H1 (cell line): ENCODE results near the gene CNTF. TPM values are rescaled to one million over a fixed set of nuclear protein-coding genes. Genes with fewer than 3 reads are reported as not detected.

Source experiments
- CTCF ChIA-PET: fragments of 300-600 bp; sonication (Branson Sonifier 250); formaldehyde crosslinking; loops from one replicate; lab custom pipeline; 2021; ENCODE audit not compliant: partially characterized antibody; lab: Charles Lee
- POLR2A ChIA-PET: fragments of 300-600 bp; sonication (Branson Sonifier 250); formaldehyde crosslinking; loops from one replicate; lab custom pipeline; 2021; ENCODE audit warnings: inconsistent platforms; ENCODE audit not compliant: partially characterized antibody; lab: Charles Lee
- DNase-seq, 2 experiments: peaks; one replicate each; pipeline versions ENCODE4 v3.0.0 to v3.0.0-alpha.2; 2010 to 2022; ENCODE audit warnings: low spot score in 2 of 2, low read depth in 1 of 2, mixed read lengths in 1 of 2
- FAIRE-seq: peaks from 2 replicates; lab custom pipeline; 2011; peaks lifted over from hg19 to GRCh38; lab: Jason Lieb, UNC
- H2AFZ ChIP-seq: 2 replicates; pipeline ENCODE4 v1.8.1; 2012; ENCODE audit warnings: low read length, inconsistent platforms
- H2AK5ac ChIP-seq: 2 replicates; pipeline ENCODE4 v1.6.1; 2013; ENCODE audit warnings: low read depth, low read length
- H2BK120ac ChIP-seq: replicated peaks from 2 replicates; pipeline ENCODE3; 2013; ENCODE audit warnings: low read depth, low read length, inconsistent platforms
- H2BK12ac ChIP-seq: 2 replicates; pipeline ENCODE4 v1.6.1; 2013; ENCODE audit warnings: low read depth, low read length
- H2BK15ac ChIP-seq: 2 replicates; pipeline ENCODE4 v1.6.1; 2013; ENCODE audit warnings: low read length
- H2BK20ac ChIP-seq: 2 replicates; pipeline ENCODE4 v1.6.1; 2013; ENCODE audit warnings: low read length
- H2BK5ac ChIP-seq: 2 replicates; pipeline ENCODE4 v1.6.1; 2013; ENCODE audit warnings: low read depth, low read length
- H3K14ac ChIP-seq: 2 replicates; pipeline ENCODE4 v1.6.1; 2013; ENCODE audit warnings: inconsistent platforms; ENCODE audit not compliant: insufficient read length
- H3K18ac ChIP-seq: 2 replicates; pipeline ENCODE4 v1.6.1; 2013; ENCODE audit warnings: low read length; ENCODE audit errors: extremely low read depth
- H3K23ac ChIP-seq: 2 replicates; pipeline ENCODE4 v1.6.1; 2013; ENCODE audit warnings: inconsistent platforms; ENCODE audit not compliant: insufficient read length
- H3K23me2 ChIP-seq: 2 replicates; pipeline ENCODE4 v1.6.1; 2013; ENCODE audit warnings: low read depth, low read length
- H3K27ac ChIP-seq: 2 replicates; pipeline ENCODE4 v1.6.1; 2011; ENCODE audit warnings: low read depth, low read length, inconsistent platforms
- H3K27me3 ChIP-seq, 4 experiments: replicated peaks in 1 of 4; 1 replicate in 1 of 4; 2 replicates in 3 of 4; pipeline versions ENCODE4 v1.6.1 to v1.8.1; 2011 to 2013; ENCODE audit warnings: low read length in 3 of 4, mild to moderate bottlenecking in 3 of 4, inconsistent platforms in 2 of 4, mixed read lengths in 2 of 4, moderate library complexity in 1 of 4; ENCODE audit not compliant: control insufficient read depth in 3 of 4, insufficient read depth in 3 of 4; ENCODE audit errors: extremely low read depth in 1 of 4
- H3K36me3 ChIP-seq, 4 experiments: 2 replicates each; pipeline versions ENCODE4 v1.6.1 to v1.8.1; 2011 to 2013; ENCODE audit warnings: mild to moderate bottlenecking in 4 of 4, low read length in 3 of 4, moderate library complexity in 2 of 4, control low read depth in 1 of 4, inconsistent platforms in 1 of 4; ENCODE audit not compliant: insufficient read depth in 4 of 4, control insufficient read depth in 2 of 4
- H3K4ac ChIP-seq: replicated peaks from 2 replicates; pipeline ENCODE3; 2013; ENCODE audit warnings: low read length, low read depth, mixed read lengths, inconsistent platforms; ENCODE audit not compliant: insufficient read length
- H3K4me1 ChIP-seq, 4 experiments: replicated peaks in 1 of 4; 1 replicate in 1 of 4; 2 replicates in 3 of 4; pipeline versions ENCODE4 v1.6.1 to v1.8.1; 2011 to 2013; ENCODE audit warnings: low read length in 3 of 4, inconsistent platforms in 2 of 4, mixed read lengths in 1 of 4; ENCODE audit not compliant: insufficient read depth in 4 of 4, control insufficient read depth in 3 of 4
- H3K4me2 ChIP-seq, 2 experiments: 2 replicates each; pipeline versions ENCODE4 v1.6.1 to v1.8.1; 2011 to 2013; ENCODE audit warnings: low read depth in 2 of 2, low read length in 2 of 2, control low read depth in 1 of 2, inconsistent platforms in 1 of 2, mild to moderate bottlenecking in 1 of 2; ENCODE audit not compliant: insufficient read depth in 1 of 2
- H3K4me3 ChIP-seq, 4 experiments: fragments of 200-600, 300-600 bp in 1 of 4; sonication (generic), shearing (Covaris generic), sonication (Bioruptor Twin) in 1 of 4; 2 replicates each; pipeline versions ENCODE4 v1.5.1 to v1.8.1; 2011 to 2016; ENCODE audit warnings: low read length in 4 of 4, low read depth in 3 of 4, control low read depth in 2 of 4, inconsistent platforms in 2 of 4, mild to moderate bottlenecking in 2 of 4, mixed read lengths in 1 of 4, moderate library complexity in 1 of 4; ENCODE audit not compliant: insufficient read depth in 2 of 4; ENCODE audit errors: extremely low read depth in 1 of 4
- H3K56ac ChIP-seq: replicated peaks from 2 replicates; pipeline ENCODE3; 2013; ENCODE audit warnings: low read depth, mild to moderate bottlenecking, mixed read lengths, low read length, inconsistent platforms; ENCODE audit not compliant: insufficient read length
- H3K79me1 ChIP-seq: 2 replicates; pipeline ENCODE4 v1.6.1; 2013; ENCODE audit warnings: low read depth, low read length, control low read depth
- H3K79me2 ChIP-seq, 2 experiments: 2 replicates each; pipeline versions ENCODE4 v1.6.1 to v1.8.1; 2012 to 2013; ENCODE audit warnings: low read length in 2 of 2, mild to moderate bottlenecking in 2 of 2, inconsistent platforms in 1 of 2; ENCODE audit not compliant: insufficient read depth in 2 of 2, control insufficient read depth in 1 of 2
- H3K9ac ChIP-seq, 4 experiments: replicated peaks in 1 of 4; 1 replicate in 1 of 4; 2 replicates in 3 of 4; pipeline versions ENCODE4 v1.6.1 to v1.8.1; 2011 to 2013; ENCODE audit warnings: low read depth in 3 of 4, low read length in 3 of 4, control low read depth in 2 of 4, mild to moderate bottlenecking in 2 of 4, moderate library complexity in 2 of 4, inconsistent platforms in 1 of 4; ENCODE audit errors: extremely low read depth in 1 of 4
- H3K9me3 ChIP-seq, 2 experiments: 2 replicates each; pipeline versions ENCODE4 v1.6.1 to v1.8.1; 2012 to 2013; ENCODE audit warnings: mild to moderate bottlenecking in 2 of 2, moderate library complexity in 2 of 2, control low read depth in 1 of 2, inconsistent platforms in 1 of 2, low read depth in 1 of 2, low read length in 1 of 2, mixed read lengths in 1 of 2; ENCODE audit not compliant: insufficient read depth in 2 of 2
- H4K20me1 ChIP-seq, 2 experiments: replicated peaks in 1 of 2; 2 replicates each; pipeline versions ENCODE3 to v1.8.1; 2011 to 2013; ENCODE audit warnings: inconsistent platforms in 2 of 2, low read length in 2 of 2, mild to moderate bottlenecking in 1 of 2; ENCODE audit not compliant: insufficient read depth in 2 of 2, control insufficient read depth in 1 of 2
- H4K5ac ChIP-seq: 2 replicates; pipeline ENCODE4 v1.6.1; 2013; ENCODE audit warnings: low read length, low read depth, mixed read lengths, inconsistent platforms; ENCODE audit not compliant: insufficient read length
- H4K8ac ChIP-seq: 2 replicates; pipeline ENCODE4 v1.8.0; 2013; ENCODE audit warnings: mild to moderate bottlenecking, moderate library complexity, low read length, inconsistent platforms; ENCODE audit not compliant: insufficient read depth; ENCODE audit errors: extremely low read depth
- H4K91ac ChIP-seq: replicated peaks from 2 replicates; pipeline ENCODE3; 2013; ENCODE audit warnings: low read length, mixed read lengths, inconsistent platforms; ENCODE audit not compliant: insufficient read length
- BCL11A ChIP-seq, 2 experiments: IDR thresholded peaks; one replicate each; pipeline ENCODE4 v1.6.1; 2011; ENCODE audit warnings: low read depth in 2 of 2, low read length in 2 of 2, mild to moderate bottlenecking in 2 of 2
- JUND ChIP-seq: IDR thresholded peaks from 2 replicates; pipeline ENCODE4 v1.6.1; 2011; ENCODE audit warnings: mild to moderate bottlenecking, improper control_type of control experiment, low read length
- KDM5A ChIP-seq: fragments of 200-600 bp; IDR thresholded peaks from 2 replicates; pipeline ENCODE4 v1.7.1; 2012; ENCODE audit warnings: mild to moderate bottlenecking, low read length, inconsistent platforms, mixed read lengths
- POLR2A ChIP-seq, 2 experiments: IDR thresholded peaks; 1 replicate in 1 of 2; 2 replicates in 1 of 2; pipeline ENCODE4 v1.6.1; 2011; ENCODE audit warnings: low read depth in 2 of 2, low read length in 2 of 2, mild to moderate bottlenecking in 2 of 2; ENCODE audit errors: control extremely low read depth in 1 of 2
- RXRA ChIP-seq: IDR thresholded peaks from 2 replicates; pipeline ENCODE4 v1.6.1; 2011; ENCODE audit warnings: low read depth, mild to moderate bottlenecking, low read length, moderate library complexity; ENCODE audit not compliant: insufficient read depth
- SIRT6 ChIP-seq: IDR thresholded peaks from one replicate; pipeline ENCODE4 v1.7.1; 2012; ENCODE audit warnings: low read length, inconsistent platforms
- SIX5 ChIP-seq: IDR thresholded peaks from 2 replicates; pipeline ENCODE4 v1.6.1; 2011; ENCODE audit warnings: mild to moderate bottlenecking, low read depth, low read length
- SP1 ChIP-seq: IDR thresholded peaks from 2 replicates; pipeline ENCODE4 v1.6.1; 2011; ENCODE audit warnings: low read depth, low read length
- ZNF274 ChIP-seq: IDR thresholded peaks from 2 replicates; pipeline ENCODE4 v1.7.0; 2012; ENCODE audit warnings: low read length, borderline replicate concordance; ENCODE audit errors: extremely low read depth
- WGBS, 2 experiments: shearing (Covaris generic) in 1 of 2; methylation state at CpG; one replicate each; pipeline versions ENCODE4 v1.1.6 to v1.1.7; 2013 to 2015; ENCODE audit warnings: low lambda C conversion rate in 2 of 2, mixed read lengths in 2 of 2, inconsistent platforms in 1 of 2, low coverage in 1 of 2, missing lambda C conversion rate in 1 of 2; ENCODE audit not compliant: insufficient replicate concordance in 2 of 2, insufficient coverage in 1 of 2, insufficient read length in 1 of 2; ENCODE audit errors: extremely low coverage in 1 of 2, missing lambda C conversion rate in 1 of 2; 5-methylcytosine and 5-hydroxymethylcytosine counted together
- polyA plus RNA-seq, 7 experiments: library from polyadenylated mRNA; depleted of rRNA in 3 of 7; stranded (reverse) in 5 of 7; unstranded in 2 of 7; fragments of >200 nt in 5 of 7; fragments of 200-250 nt in 2 of 7; gene quantifications; 1 replicate in 5 of 7; 2 replicates in 1 of 7; 4 replicates in 1 of 7; pipeline versions ENCODE4 v1.2.1 to v1.2.3, GENCODE V29; 2011 to 2013; ENCODE audit warnings: missing spikeins in 2 of 7, mixed read lengths in 2 of 7
- total RNA-seq: library from RNA; stranded (reverse); fragmentation: NEBNext Ultra II Directional; extraction: Animal tissue kit (Norgen Biotek cat#: 25700); gene quantifications from 2 replicates; pipeline ENCODE4 v1.2.1, GENCODE V29; 2021
- TF ChIP-seq, protein P1 (sequence below), 3 experiments: IDR thresholded peaks; 1 replicate in 2 of 3; 2 replicates in 1 of 3; pipeline versions ENCODE4 v1.5.1 to v1.6.1; 2011; ENCODE audit warnings: low read length in 3 of 3, mild to moderate bottlenecking in 3 of 3, inconsistent platforms in 2 of 3, low read depth in 1 of 3, moderate library complexity in 1 of 3; ENCODE audit not compliant: insufficient read depth in 1 of 3; ENCODE audit errors: control extremely low read depth in 1 of 3

CNTF gene
- total and polyA plus RNA-seq, 2 of the 8 experiments (the other 6 are each of a cell fraction or from before 2014, with no cell fraction given) = 0.41 to 1.5 TPM

- Histone ChIP-seq H3K9ac (peak within 1 kb of the TSS; percentile 91 to 100 (median 100)), H4K20me1 (peaks cover 0 to 3% of the 10 kb centered on the region in 2 experiments), H3K4me1 (peaks cover 0 to 2% (median 2%) of the 10 kb centered on the region in 4 experiments; a peak in 4 of 7 replicates), H3K36me3 (peaks cover 0 to 7% (median 0%) of the 10 kb centered on the region in 4 experiments; a peak in 1 of 8 replicates), H3K9me3 (no peaks in the 10 kb centered on the region), H3K4me3 (peak within 1 kb of the TSS; percentile 96 to 100 (median 98)), H2BK15ac (0 out of 2 replicates have a peak within 1 kb of the TSS, but pooled peaks have one; percentile 46), H3K56ac (peak within 1 kb of the TSS; percentile 97), H4K8ac (peak within 1 kb of the TSS; percentile 99), H2BK120ac (peak within 1 kb of the TSS; percentile 78), H3K79me1 (no peaks in the 10 kb centered on the region), H4K91ac (peak within 1 kb of the TSS; percentile 99), H3K79me2 (peaks cover 9 to 43% of the 10 kb centered on the region in 2 experiments; a peak in 3 of 4 replicates), H2BK12ac (peak within 1 kb of the TSS; percentile 62; the same call in 1 of the 2 replicates), H2BK20ac (no peak within 1 kb of the TSS), H3K4me2 (peak within 1 kb of the TSS; percentile 78 to 82), H3K27me3 (no peaks in the 10 kb centered on the region), H4K5ac (peak within 1 kb of the TSS; percentile 99), H3K18ac (peak within 1 kb of the TSS; percentile 93), H2BK5ac (peak within 1 kb of the TSS; percentile 97), H2AFZ (peak within 1 kb of the TSS; percentile 44), H3K14ac (peak within 1 kb of the TSS; percentile 73), H3K23ac (no peak within 1 kb of the TSS), H2AK5ac (peak within 1 kb of the TSS; percentile 29; the same call in 1 of the 2 replicates), H3K4ac (peak within 1 kb of the TSS; percentile 27), H3K23me2 (no peaks in the 10 kb centered on the region), H3K27ac (peak within 1 kb of the TSS; percentile 100)
- peak; percentile 87 to 89 for DNase-seq
- no peak for FAIRE-seq
- POLR2A ChIA-PET = interaction anchor here (0.6 to 1.9 kb wide), 6 partner anchors 8 to 800 kb away, joined by 3 to 5 read pairs (median 3); no protein-coding TSS in a partner anchor
- WGBS, 2 experiments = 1% methylated on average over 35 of the region's 51 CpGs; no CpG with 5 or more reads in 1 of the 2 experiments
- CTCF ChIA-PET = interaction anchor here (0.7 to 3.1 kb wide), 2 partner anchors 11 to 17 kb away, joined by 3 to 26 read pairs; no protein-coding TSS in a partner anchor
- TF ChIP-seq SIRT6 = no peak
- TF ChIP-seq RXRA = no peak
- no peak for TF ChIP-seq BCL11A (IDR thresholded peaks at IDR 0.05; ENCODE audit: low read depth in 2 of 2, low read length in 2 of 2)
- no peak for TF ChIP-seq KDM5A
- TF ChIP-seq POLR2A (IDR thresholded peaks at IDR 0.05; ENCODE audit: control extremely low read depth in 1 of 2, low read depth in 2 of 2, low read length in 2 of 2) = peak in 1 of 2 experiments; percentile 74; a peak in 2 of 3 replicates
- no peak for TF ChIP-seq ZNF274
- no peak for TF ChIP-seq JUND
- TF ChIP-seq, protein P1, sequence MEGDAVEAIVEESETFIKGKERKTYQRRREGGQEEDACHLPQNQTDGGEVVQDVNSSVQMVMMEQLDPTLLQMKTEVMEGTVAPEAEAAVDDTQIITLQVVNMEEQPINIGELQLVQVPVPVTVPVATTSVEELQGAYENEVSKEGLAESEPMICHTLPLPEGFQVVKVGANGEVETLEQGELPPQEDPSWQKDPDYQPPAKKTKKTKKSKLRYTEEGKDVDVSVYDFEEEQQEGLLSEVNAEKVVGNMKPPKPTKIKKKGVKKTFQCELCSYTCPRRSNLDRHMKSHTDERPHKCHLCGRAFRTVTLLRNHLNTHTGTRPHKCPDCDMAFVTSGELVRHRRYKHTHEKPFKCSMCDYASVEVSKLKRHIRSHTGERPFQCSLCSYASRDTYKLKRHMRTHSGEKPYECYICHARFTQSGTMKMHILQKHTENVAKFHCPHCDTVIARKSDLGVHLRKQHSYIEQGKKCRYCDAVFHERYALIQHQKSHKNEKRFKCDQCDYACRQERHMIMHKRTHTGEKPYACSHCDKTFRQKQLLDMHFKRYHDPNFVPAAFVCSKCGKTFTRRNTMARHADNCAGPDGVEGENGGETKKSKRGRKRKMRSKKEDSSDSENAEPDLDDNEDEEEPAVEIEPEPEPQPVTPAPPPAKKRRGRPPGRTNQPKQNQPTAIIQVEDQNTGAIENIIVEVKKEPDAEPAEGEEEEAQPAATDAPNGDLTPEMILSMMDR (IDR thresholded peaks at IDR 0.05; ENCODE audit: control extremely low read depth in 1 of 3, insufficient read depth in 1 of 3, low read depth in 1 of 3, low read length in 3 of 3) = no peak
- 0 out of 2 replicates have a peak, but pooled peaks have one; percentile 35 for TF ChIP-seq SP1
- TF ChIP-seq SIX5 = no peak
These were observed 43.8 kb upstream of the CNTF start, which contains the start of gene ZFP91 for GRCh38 chr11:58578635-58579191. TSS of gene ZFP91 (plus strand) at chr11:58579063. CDS start at chr11:58579282, 219 bp downstream.
